Neural progenitor cell (in vitro differentiated cells): ENCODE data around the gene CERS6. TPM values are rescaled to one million over a fixed set of nuclear protein-coding genes. Genes with fewer than 3 reads are reported as not detected.
A peak's percentile ranks its signal among the peaks of the same experiment; 100 is the strongest.

Experiments used
- DNase-seq: peaks from one replicate; pipeline ENCODE4 v3.0.0-alpha.2; 2016; ENCODE audit warnings: low spot score
- H2AFZ ChIP-seq: fragments of 200-600 bp; sonication (generic); replicated peaks from 2 replicates; pipeline ENCODE4 v1.6.1; 2016; ENCODE audit warnings: antibody characterized with exemption
- H3F3A ChIP-seq: fragments of 200-600 bp; sonication (generic); 2 replicates; pipeline ENCODE4 v1.6.1; 2016; ENCODE audit warnings: antibody characterized with exemption, low read depth
- H3K27ac ChIP-seq: fragments of 200-600 bp; sonication (generic); 2 replicates; pipeline ENCODE4 v1.5.1; 2016; ENCODE audit warnings: mild to moderate bottlenecking
- H3K27me3 ChIP-seq: fragments of 200-600 bp; sonication (generic); 2 replicates; pipeline ENCODE4 v1.6.1; 2016; ENCODE audit warnings: mild to moderate bottlenecking, moderate library complexity
- H3K36me3 ChIP-seq: fragments of 200-600 bp; sonication (generic); 2 replicates; pipeline ENCODE4 v1.5.1; 2016
- H3K4me1 ChIP-seq: fragments of 200-600 bp; sonication (generic); 2 replicates; pipeline ENCODE4 v1.6.1; 2016; ENCODE audit warnings: mixed run types
- H3K4me2 ChIP-seq: fragments of 200-600 bp; sonication (generic); 2 replicates; pipeline ENCODE4 v1.6.1; 2016
- H3K4me3 ChIP-seq: fragments of 200-600 bp; sonication (generic); 2 replicates; pipeline ENCODE4 v1.5.1; 2016
- H3K79me2 ChIP-seq: fragments of 200-600 bp; sonication (generic); 2 replicates; pipeline ENCODE4 v1.6.1; 2016; ENCODE audit warnings: low read depth
- H3K9ac ChIP-seq: fragments of 200-600 bp; sonication (generic); 2 replicates; pipeline ENCODE4 v1.6.1; 2016
- H3K9me3 ChIP-seq: fragments of 200-600 bp; sonication (generic); 2 replicates; pipeline ENCODE4 v1.5.1; 2016; ENCODE audit warnings: low read depth
- H4K20me1 ChIP-seq: fragments of 200-600 bp; sonication (generic); 2 replicates; pipeline ENCODE4 v1.6.1; 2016; ENCODE audit warnings: low read depth
- H3K27ac Mint-ChIP-seq: 3 replicates; pipeline ENCODE4 v1.8.0; 2021; ENCODE audit warnings: mixed read lengths
- H3K27me3 Mint-ChIP-seq: 2 replicates; pipeline ENCODE4 v1.8.0; 2022; ENCODE audit warnings: low read depth, mild to moderate bottlenecking, inconsistent platforms, moderate library complexity, mixed read lengths; ENCODE audit not compliant: insufficient read depth
- H3K36me3 Mint-ChIP-seq: 3 replicates; pipeline ENCODE4 v1.8.0; 2021; ENCODE audit warnings: mixed read lengths
- H3K4me1 Mint-ChIP-seq: 3 replicates; pipeline ENCODE4 v1.8.0; 2021; ENCODE audit warnings: mixed read lengths
- H3K4me3 Mint-ChIP-seq: 3 replicates; pipeline ENCODE4 v1.8.0; 2021; ENCODE audit warnings: mild to moderate bottlenecking, moderate library complexity, mixed read lengths
- H3K9me3 Mint-ChIP-seq: 3 replicates; pipeline ENCODE4 v1.8.0; 2020; ENCODE audit warnings: mixed read lengths
- CTCF ChIP-seq: fragments of 200-600 bp; sonication (generic); IDR thresholded peaks from 2 replicates; pipeline ENCODE4 v1.5.1; 2017; ENCODE audit warnings: antibody characterized with exemption, mild to moderate bottlenecking
- EZH2 ChIP-seq: fragments of 200-600 bp; sonication (generic); IDR thresholded peaks from 2 replicates; pipeline ENCODE4 v1.6.1; 2017; ENCODE audit warnings: antibody characterized with exemption, mild to moderate bottlenecking, moderate library complexity
- EZH2phosphoT487 ChIP-seq: fragments of 200-600 bp; sonication (generic); IDR thresholded peaks from 2 replicates; pipeline ENCODE4 v1.6.1; 2017; ENCODE audit warnings: antibody characterized with exemption
- total RNA-seq: library from RNA; depleted of rRNA; stranded (reverse); fragments of >200 nt; gene quantifications from 2 replicates; pipeline ENCODE4 v1.2.3, GENCODE V29; 2015; ENCODE audit warnings: low replicate concordance

CERS6 gene
- total RNA-seq, 1 donor from 2014 or later: 50.8 TPM

GRCh38 chr2:168530982-168531622 is 75.0 kb downstream of the CERS6 start:
- H3K27ac ChIP-seq: no peak overlapping the region
- no peak overlapping the region for H3K9ac ChIP-seq
- no peak overlapping the region for H3K4me2 ChIP-seq
- no peak overlapping the region for H2AFZ ChIP-seq
- no peak for TF ChIP-seq EZH2phosphoT487
- no peak for TF ChIP-seq EZH2
- no peak for TF ChIP-seq CTCF
- peaks cover 7% of the 10 kb centered on the region for H4K20me1 ChIP-seq
- no peak overlapping the region for H3K4me3 Mint-ChIP-seq
- H3K4me1 Mint-ChIP-seq: peaks cover 11% of the 10 kb centered on the region
- H3K36me3 ChIP-seq: no peaks in the 10 kb centered on the region
- peaks cover 91% of the 10 kb centered on the region for H3K79me2 ChIP-seq
- H3F3A ChIP-seq: no peaks in the 10 kb centered on the region
- peaks cover 8% of the 10 kb centered on the region for H3K36me3 Mint-ChIP-seq
- no peak overlapping the region for H3K27ac Mint-ChIP-seq
- H3K9me3 Mint-ChIP-seq: peaks cover 18% of the 10 kb centered on the region
- H3K27me3 Mint-ChIP-seq: no peaks in the 10 kb centered on the region
- H3K4me1 ChIP-seq: peaks cover 24% of the 10 kb centered on the region
- no peaks in the 10 kb centered on the region for H3K27me3 ChIP-seq
- no peak for DNase-seq
- no peak overlapping the region for H3K4me3 ChIP-seq
- no peaks in the 10 kb centered on the region for H3K9me3 ChIP-seq

GRCh38 chr2:168534926-168535325 is 78.9 kb downstream of the CERS6 start:
- H3K4me2 ChIP-seq: no peak overlapping the region
- Mint-ChIP-seq H3K4me1 (peaks cover 2% of the 10 kb centered on the region), H3K27ac (no peak overlapping the region), H3K9me3 (peaks cover 29% of the 10 kb centered on the region), H3K36me3 (peaks cover 12% of the 10 kb centered on the region), H3K4me3 (no peak overlapping the region), H3K27me3 (no peaks in the 10 kb centered on the region)
- H3K9ac ChIP-seq: no peak overlapping the region
- no peak overlapping the region for H2AFZ ChIP-seq
- H3K4me1 ChIP-seq: peaks cover 10% of the 10 kb centered on the region
- peaks cover 6% of the 10 kb centered on the region for H3K36me3 ChIP-seq
- H3K4me3 ChIP-seq: no peak overlapping the region
- TF ChIP-seq CTCF (no peak), EZH2phosphoT487 (no peak), EZH2 (no peak)
- H4K20me1 ChIP-seq: peaks cover under 1% of the 10 kb centered on the region
- H3K27me3 ChIP-seq: no peaks in the 10 kb centered on the region
- H3K9me3 ChIP-seq: no peaks in the 10 kb centered on the region
- peak; percentile 29 for DNase-seq
- H3F3A ChIP-seq: no peaks in the 10 kb centered on the region
- H3K79me2 ChIP-seq: peaks cover 96% of the 10 kb centered on the region
- H3K27ac ChIP-seq: no peak overlapping the region

- Histone ChIP-seq H3K9ac (no peak overlapping the region), H3K4me2 (no peak overlapping the region), H3K79me2 (peaks cover 96% of the 10 kb centered on the region), H3K27ac (no peak overlapping the region), H3K4me1 (peaks cover 4% of the 10 kb centered on the region), H3K9me3 (no peaks in the 10 kb centered on the region), H4K20me1 (no peaks in the 10 kb centered on the region), H2AFZ (no peak overlapping the region), H3K36me3 (peaks cover 6% of the 10 kb centered on the region), H3K27me3 (no peaks in the 10 kb centered on the region), H3F3A (no peaks in the 10 kb centered on the region), H3K4me3 (no peak overlapping the region)
- H3K4me1 Mint-ChIP-seq: no peaks in the 10 kb centered on the region
- H3K27me3 Mint-ChIP-seq: no peaks in the 10 kb centered on the region
- peaks cover 21% of the 10 kb centered on the region for H3K36me3 Mint-ChIP-seq
- H3K27ac Mint-ChIP-seq: no peak overlapping the region
- H3K4me3 Mint-ChIP-seq: no peak overlapping the region
- TF ChIP-seq EZH2: no peak
- TF ChIP-seq EZH2phosphoT487: no peak
- no peak for TF ChIP-seq CTCF
- H3K9me3 Mint-ChIP-seq: peaks cover 41% of the 10 kb centered on the region
- no peak for DNase-seq
These were observed 80.9 kb downstream of the CERS6 start for GRCh38 chr2:168536925-168537466.
